Left colon (tissue), 2 donors: ENCODE results near the gene SLC26A4. TPM values are rescaled to one million over a fixed set of nuclear protein-coding genes. Genes with fewer than 3 reads are reported as not detected.
"Not testable (repeated sequence)": the region's sequence is repeated elsewhere in the genome, so short reads cannot be mapped to it uniquely, and the experiment has no call there.

ENCODE experiments used
- ATAC-seq: fragments of 200-7000 bp; cut with Tn5 transposase; one replicate; pipeline ENCODE4 v1.9.1; 2020; ENCODE audit warnings: mild to moderate bottlenecking, moderate library complexity
- DNase-seq, 2 donors: peaks; one replicate each; pipeline ENCODE4 v3.0.0-alpha.2; 2020
- intact Hi-C, 2 donors: fragments of 100-400 bp; cut with DNase I in 1 of 2; cut with micrococcal nuclease in 1 of 2; formaldehyde crosslinking; loops; one replicate each; pipeline versions ENCODE4 v1.11.2 to v1.14.0; 2022; cut with DNase I, micrococcal nuclease
- long read RNA-seq: library from polyadenylated mRNA; unstranded; transcript quantifications from one replicate; pipeline ENCODE4 v2.0.0, GENCODE V29; 2021
- total RNA-seq, 2 donors: library from RNA; stranded (reverse); fragmentation: NEBNext Ultra II Directional; extraction: Animal tissue kit (Norgen Biotek cat#: 25700); gene quantifications; one replicate each; pipeline ENCODE4 v1.2.1, GENCODE V29; 2021
- donor health status: DM: no; HTN: no; CAD: no.
- donor health status: DM: yes; HTN: yes; CAD: no.

The SLC26A4 gene
- total RNA-seq, result under 1 TPM; 0.08 to 0.24 TPM
- long read RNA-seq, result 0 reads

DNA sequence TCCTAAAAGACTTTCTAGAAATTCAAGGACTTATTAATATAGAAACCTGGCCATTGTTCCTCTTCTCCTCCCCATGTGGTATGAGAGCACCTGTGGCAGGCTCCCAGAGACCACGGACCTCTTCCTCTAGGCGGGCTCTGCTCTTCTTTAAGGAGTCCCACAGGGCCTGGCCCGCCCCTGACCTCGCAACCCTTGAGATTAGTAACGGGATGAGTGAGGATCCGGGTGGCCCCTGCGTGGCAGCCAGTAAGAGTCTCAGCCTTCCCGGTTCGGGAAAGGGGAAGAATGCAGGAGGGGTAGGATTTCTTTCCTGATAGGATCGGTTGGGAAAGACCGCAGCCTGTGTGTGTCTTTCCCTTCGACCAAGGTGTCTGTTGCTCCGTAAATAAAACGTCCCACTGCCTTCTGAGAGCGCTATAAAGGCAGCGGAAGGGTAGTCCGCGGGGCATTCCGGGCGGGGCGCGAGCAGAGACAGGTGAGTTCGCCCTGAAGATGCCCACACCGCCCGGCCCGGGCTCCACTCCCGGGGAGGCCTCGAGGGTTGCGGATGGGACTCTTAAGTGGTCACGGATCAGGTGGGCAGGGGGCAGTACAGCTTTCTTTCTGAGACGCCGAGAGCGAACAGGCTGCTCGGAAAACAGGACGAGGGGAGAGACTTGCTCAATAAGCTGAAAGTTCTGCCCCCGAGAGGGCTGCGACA, at the start of gene SLC26A4:
Gene SLC26A4, plus strand, starts transcription at position 448 of the 700 bp plus-strand sequence. CDS start 814 bp downstream, outside the sequence.
- ATAC-seq (peak; percentile 35), DNase-seq (peak in 1 of 2 donors; percentile 22)
- intact Hi-C loops, result no loop called here

DNA sequence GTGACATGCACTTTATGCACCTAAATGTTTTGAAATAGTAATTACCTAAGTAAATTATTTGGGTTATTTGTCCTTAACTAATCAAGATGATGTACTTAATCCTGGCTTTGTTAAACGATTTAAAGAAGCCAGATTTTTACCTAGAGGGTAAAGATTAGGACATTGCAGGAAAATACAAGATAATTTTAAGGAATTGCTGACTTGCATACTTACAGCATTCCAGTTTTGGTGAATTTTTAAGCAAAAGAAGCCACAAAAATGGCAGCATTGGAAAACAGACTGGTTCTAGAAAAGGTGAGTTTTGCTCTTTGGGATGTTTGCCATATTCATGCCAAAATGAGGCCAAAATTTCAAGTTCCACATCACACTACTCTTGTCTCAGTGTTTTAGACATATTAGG, 47.2 kb upstream of the SLC26A4 start:
- intact Hi-C loops, result no loop called here
- ATAC-seq, result no peak
- no peak for DNase-seq

- intact Hi-C loops, result no loop called here
- DNase-seq (no peak), ATAC-seq (no peak)
These were observed 46.7 kb upstream of the SLC26A4 start for GRCh38 chr7:107613948-107614347.

GRCh38 chr7:107614425-107614824, 46.2 kb upstream of the SLC26A4 start:
- intact Hi-C loops, result no loop called here
- ATAC-seq (no peak), DNase-seq (no peak)

DNA sequence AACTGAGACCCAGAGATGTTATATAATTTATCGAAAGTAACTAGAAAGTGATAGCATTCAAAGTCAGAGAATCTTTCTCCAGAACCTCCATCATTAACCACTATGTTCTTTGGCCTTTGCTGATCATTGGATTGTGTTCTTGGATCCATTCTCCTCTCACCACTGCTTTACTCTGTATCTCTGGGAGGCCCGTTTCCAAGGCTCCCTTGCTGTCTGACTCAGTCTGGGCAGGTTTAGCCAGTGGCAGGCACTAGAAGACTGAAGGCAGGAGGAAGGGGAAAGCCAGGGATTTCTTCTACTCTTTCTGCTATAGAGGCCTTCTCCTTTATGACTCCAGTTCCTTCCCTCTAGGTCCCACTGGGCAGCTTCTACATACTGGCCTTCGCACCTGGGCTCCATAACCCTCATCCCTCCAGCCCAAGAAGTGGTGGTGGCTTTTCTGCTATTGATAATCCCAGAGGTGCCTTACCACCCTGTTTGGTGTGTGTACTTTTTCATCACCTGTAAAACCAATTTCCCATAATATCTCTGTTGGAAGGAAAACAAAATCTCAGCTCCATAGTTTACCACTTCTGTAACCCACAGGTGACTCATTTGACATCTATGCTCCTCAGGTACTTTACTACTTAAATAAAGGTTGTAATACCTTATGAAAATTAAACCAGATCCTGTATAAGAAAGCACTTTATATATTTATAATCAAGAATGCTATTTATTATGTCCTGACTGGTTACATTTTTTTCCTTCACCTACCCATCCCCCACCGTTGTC, 44.5 kb upstream of the SLC26A4 start:
- no peak for ATAC-seq
- intact Hi-C loops, result no loop called here

GRCh38 chr7:107622429-107622828, 38.2 kb upstream of the SLC26A4 start:
- intact Hi-C loops, result no loop called here
- DNase-seq (no peak), ATAC-seq (peak; percentile 82)

More for the DNA sequence above, 44.5 kb upstream of the SLC26A4 start:
- DNase-seq, result no peak

DNA sequence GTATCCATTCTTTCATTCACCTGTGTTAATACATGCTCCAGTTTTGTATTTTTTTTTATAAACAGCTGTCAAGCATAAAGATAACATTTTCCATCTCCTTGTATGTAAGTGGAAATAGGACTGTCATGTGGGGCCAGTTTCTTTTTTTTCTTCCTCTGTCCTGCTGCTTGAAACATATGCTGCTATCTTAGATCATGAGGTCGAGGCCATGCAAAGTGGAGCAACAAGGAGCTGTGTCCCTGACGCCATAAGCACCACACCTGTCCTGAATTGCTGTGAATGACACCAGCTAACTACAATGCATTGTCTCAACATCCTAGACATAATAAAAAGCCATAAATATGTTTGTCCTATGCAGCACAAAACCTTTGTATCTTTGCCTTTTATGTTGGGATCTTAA, 37.7 kb upstream of the SLC26A4 start:
- DNase-seq (peak in 1 of 2 donors; percentile 21), ATAC-seq (peak; percentile 90)
- intact Hi-C loops, result no loop called here

DNA sequence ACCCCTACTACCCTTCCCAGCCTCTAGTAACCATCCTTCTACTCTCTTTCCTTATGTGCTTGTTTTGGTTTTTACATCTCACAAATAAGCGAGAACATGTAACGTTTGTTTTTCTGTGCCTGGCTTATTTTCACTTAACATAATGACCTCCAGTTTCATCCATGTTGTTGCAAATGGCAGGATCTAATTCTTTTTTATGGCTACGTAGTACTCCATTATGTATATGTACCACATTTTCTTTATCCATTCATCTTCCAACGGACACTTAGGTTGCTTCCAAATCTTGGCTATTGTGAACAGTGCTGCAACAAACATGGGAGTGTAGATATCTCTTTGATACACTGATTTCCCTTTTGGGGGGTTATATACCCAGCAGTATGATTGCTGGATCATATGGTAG, 33.6 kb upstream of the SLC26A4 start:
- ATAC-seq (no peak), DNase-seq (no peak)
- intact Hi-C loops, result no loop called here

DNA sequence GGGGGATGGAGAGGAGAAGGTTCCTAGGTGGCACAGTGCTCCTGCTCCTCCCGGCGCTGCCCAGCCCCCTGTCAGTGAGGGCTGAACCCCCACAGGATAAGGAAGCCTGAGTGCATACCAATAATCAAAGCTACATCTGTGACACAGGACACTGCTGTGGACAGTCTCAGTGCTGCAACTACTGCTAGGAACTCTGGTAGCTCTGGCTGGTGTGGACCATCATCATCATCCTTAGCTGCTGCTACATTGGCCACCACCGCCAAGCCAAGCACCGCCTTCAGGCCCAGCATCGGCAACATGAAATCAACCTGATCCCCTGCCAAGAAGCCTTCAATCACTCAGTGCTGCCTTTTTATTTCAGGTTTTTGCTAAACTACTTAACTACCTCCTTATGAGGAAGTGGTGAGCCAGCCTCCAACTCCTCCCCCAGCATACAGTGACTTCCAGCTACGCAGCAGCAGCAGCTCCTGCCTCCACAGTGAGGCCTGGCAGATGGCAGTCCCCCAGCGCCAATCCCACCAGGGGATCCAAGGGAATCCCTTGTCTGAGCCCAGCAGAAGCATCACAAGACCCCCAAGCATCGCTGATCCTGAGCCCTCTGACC, 32.1 kb upstream of the SLC26A4 start:
- ATAC-seq (no peak), DNase-seq (no peak)
- intact Hi-C loops, result no loop called here

DNA sequence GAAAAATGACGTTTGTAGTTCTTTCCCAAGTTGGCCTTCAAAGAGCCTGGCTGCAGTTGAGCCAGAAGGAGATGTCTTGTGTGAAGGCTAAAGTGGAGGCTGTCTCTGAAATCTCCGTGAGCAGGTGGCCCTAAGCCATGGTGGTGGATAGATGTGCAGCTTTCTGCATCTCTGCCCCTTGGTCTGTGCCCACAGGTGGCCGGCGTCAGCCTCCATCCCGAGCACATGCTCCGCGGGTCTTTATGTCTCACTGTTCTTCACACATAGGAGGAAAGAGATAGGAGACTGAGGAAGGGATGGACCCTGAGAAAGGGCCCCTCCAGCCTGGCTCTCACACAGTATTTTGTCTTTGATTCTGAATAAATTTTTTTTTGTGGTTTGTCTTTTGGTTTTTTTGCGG, 30.3 kb upstream of the SLC26A4 start:
- intact Hi-C loops, result no loop called here
- DNase-seq (no peak), ATAC-seq (no peak)

- intact Hi-C loops, result no loop called here
- ATAC-seq (no peak), DNase-seq (no peak)
These were observed 28.8 kb upstream of the SLC26A4 start for GRCh38 chr7:107631588-107632491.

GRCh38 chr7:107632492-107632865, 28.1 kb upstream of the SLC26A4 start:
- intact Hi-C loops, result no loop called here
- ATAC-seq, result no peak

GRCh38 chr7:107638594-107638993, 22.0 kb upstream of the SLC26A4 start:
- ATAC-seq (no peak), DNase-seq (no peak)
- intact Hi-C loops, result no loop called here

More at GRCh38 chr7:107632492-107632865, 28.1 kb upstream of the SLC26A4 start:
- no peak for DNase-seq

- ATAC-seq, DNase-seq, intact Hi-C loops: not testable (repeated sequence)
These were observed 21.6 kb upstream of the SLC26A4 start for GRCh38 chr7:107639070-107639469.

DNA sequence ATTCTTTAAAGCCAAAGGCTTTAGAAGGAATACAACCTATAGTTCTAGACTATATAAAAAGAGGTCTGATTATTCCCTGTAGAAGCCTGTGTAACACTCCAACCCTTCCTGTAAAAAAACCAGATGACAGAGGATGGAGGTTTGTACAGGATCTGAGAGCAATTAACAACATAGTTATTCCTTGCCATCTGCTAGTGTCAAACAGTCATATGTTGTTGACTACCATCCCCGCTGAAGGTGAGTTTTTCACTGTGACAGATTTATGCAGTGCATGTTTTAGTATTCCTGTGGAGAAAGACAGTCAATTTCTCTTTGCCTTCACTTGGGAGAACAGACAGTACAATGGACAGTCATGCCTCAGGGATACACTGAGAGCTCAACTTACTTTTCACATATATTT, 19.0 kb upstream of the SLC26A4 start:
- ATAC-seq, result no peak
- intact Hi-C loops, result no loop called here
- no peak for DNase-seq

DNA sequence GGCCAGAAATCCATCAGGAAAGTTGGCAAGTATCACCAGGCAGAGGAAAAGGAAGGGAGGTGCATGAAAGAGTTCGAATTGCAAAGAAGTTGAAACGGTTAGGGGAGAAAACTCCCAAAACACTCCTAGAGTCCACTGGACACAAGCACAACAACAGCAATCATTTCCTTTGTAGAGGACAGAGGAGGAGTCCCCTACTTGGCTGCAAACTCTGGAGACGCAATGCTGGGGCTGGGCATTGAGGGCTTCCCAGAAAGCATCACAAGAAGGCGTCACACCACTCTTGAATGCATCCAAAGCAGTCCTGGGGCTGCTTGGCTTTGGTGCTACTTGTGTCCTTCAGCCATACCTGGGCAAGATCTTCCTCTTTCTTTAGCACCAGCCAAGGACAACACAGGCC, 18.1 kb upstream of the SLC26A4 start:
- intact Hi-C loops, result no loop called here
- ATAC-seq, result no peak

DNA sequence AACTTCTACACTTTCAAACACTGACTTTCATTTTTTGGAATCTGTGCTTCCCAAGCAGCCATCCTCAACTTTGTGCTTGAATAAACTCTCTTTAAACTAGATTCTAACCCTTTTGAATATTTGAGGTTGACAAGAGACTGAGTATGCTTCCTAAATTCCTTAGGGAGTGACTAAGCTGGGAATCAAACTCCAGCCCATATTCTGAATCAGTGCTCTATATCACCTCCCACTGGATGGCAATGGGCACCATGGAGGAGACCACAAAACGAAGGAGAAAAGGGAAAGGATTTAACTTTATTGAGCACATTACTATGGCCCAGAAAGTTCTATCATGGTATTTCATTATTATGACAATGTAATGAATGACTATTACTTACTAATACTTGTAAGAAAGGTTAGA, 17.2 kb upstream of the SLC26A4 start:
- ATAC-seq (no peak), DNase-seq (no peak)
- intact Hi-C loops, result no loop called here

More for the DNA sequence above, 18.1 kb upstream of the SLC26A4 start:
- no peak for DNase-seq

- intact Hi-C loops, result no loop called here
- DNase-seq (no peak), ATAC-seq (peak; percentile 61)
These were observed 16.7 kb upstream of the SLC26A4 start for GRCh38 chr7:107643938-107644308.
